D721Med (cell line): ENCODE data around the gene ABCB8.

ENCODE experiments used
- DNase-seq: peaks from one replicate; pipeline ENCODE4 v3.0.0; 2011; ENCODE audit warnings: low spot score; ENCODE audit not compliant: insufficient read length
- FAIRE-seq: peaks from 2 replicates; lab custom pipeline; 2011; peaks lifted over from hg19 to GRCh38; lab: Jason Lieb, UNC
- TF ChIP-seq, protein P1 (sequence below): IDR thresholded peaks from 2 replicates; pipeline ENCODE4 v1.5.1; 2012; ENCODE audit warnings: mild to moderate bottlenecking, control low read depth; ENCODE audit not compliant: insufficient read depth; ENCODE audit errors: missing control alignments

Gene ABCB8

DNA sequence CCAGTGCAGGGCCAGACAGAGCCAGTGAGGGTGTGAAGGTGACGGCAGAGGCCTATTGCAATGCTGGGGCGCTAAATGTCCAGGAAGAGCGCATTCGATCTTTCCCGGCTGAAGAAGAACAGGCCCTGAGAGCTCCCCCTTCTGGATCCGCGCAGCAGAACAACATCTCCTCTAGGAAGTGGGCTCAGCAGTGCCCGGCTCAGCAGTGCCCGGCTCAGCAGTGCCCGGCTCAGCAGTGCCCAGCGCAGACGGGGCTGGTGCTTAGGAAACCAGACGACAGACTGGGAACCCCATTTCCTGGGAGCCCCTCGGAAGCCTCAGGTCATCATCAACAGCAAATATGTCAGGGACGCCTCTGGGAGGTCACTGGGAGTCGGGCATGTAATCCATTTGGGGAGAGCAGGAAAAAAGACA lies 42.1 kb upstream of the ABCB8 start:
- TF ChIP-seq, protein P1, sequence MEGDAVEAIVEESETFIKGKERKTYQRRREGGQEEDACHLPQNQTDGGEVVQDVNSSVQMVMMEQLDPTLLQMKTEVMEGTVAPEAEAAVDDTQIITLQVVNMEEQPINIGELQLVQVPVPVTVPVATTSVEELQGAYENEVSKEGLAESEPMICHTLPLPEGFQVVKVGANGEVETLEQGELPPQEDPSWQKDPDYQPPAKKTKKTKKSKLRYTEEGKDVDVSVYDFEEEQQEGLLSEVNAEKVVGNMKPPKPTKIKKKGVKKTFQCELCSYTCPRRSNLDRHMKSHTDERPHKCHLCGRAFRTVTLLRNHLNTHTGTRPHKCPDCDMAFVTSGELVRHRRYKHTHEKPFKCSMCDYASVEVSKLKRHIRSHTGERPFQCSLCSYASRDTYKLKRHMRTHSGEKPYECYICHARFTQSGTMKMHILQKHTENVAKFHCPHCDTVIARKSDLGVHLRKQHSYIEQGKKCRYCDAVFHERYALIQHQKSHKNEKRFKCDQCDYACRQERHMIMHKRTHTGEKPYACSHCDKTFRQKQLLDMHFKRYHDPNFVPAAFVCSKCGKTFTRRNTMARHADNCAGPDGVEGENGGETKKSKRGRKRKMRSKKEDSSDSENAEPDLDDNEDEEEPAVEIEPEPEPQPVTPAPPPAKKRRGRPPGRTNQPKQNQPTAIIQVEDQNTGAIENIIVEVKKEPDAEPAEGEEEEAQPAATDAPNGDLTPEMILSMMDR, result peak; percentile 80
- FAIRE-seq, result no peak
- no peak for DNase-seq

GRCh38 chr7:150986556-150986955 lies 41.7 kb upstream of the ABCB8 start:
- FAIRE-seq (no peak), DNase-seq (no peak)
- TF ChIP-seq, protein P1, result no peak

DNA sequence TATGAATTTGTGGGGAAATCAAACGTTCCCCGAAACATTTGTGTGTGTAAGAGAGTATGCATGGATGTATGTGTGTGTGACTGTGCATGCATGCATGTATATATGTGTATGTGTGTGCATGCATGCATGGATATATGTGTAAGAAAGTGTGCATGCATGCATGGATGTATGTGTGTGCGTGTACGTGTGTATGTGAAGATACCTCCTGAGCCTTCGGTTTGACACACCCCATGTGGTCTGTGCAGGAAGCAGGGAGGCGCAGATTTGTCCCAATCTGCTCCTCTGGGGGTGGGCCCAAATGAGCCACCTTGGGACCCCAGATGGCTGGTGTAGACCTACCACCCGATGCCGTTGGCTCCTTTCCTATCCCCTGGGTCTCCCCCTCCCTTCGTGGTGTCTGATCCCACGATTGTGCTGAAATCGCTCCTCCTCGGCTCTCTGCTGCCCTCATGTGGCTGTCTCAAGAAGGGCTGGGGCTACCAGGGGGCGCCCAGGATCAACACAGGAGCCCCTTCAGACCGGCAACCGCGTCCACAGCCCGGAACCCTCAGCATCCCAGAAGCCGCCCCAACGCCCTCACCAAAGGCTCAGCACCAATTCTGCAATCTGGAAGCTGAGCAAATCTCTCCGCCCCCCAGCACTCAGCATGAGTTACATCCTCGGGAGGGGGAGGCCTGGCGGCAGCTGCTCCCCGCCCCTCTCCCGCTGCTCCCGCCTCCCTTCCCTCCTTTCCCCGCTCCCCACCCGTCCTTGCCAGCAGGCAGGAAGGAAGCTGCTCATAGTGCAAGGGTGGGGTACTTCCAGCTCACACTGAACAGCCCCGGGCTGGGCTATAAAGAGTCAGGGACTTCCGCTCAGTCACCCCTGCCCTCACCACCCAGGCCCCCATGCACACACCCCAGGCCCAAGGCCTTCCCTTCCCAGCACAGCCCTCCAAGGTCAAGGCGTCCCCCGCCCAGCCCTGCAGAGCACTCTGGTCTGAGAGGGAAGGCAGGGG lies 39.7 kb upstream of the ABCB8 start:
- FAIRE-seq, result no peak
- TF ChIP-seq, protein P1, result peak; percentile 94
- peak; percentile 98 for DNase-seq

- no peak for FAIRE-seq
- TF ChIP-seq, protein P1, result no peak
- no peak for DNase-seq
Observed at GRCh38 chr7:150989456-150989855, 38.8 kb upstream of the ABCB8 start.

DNA sequence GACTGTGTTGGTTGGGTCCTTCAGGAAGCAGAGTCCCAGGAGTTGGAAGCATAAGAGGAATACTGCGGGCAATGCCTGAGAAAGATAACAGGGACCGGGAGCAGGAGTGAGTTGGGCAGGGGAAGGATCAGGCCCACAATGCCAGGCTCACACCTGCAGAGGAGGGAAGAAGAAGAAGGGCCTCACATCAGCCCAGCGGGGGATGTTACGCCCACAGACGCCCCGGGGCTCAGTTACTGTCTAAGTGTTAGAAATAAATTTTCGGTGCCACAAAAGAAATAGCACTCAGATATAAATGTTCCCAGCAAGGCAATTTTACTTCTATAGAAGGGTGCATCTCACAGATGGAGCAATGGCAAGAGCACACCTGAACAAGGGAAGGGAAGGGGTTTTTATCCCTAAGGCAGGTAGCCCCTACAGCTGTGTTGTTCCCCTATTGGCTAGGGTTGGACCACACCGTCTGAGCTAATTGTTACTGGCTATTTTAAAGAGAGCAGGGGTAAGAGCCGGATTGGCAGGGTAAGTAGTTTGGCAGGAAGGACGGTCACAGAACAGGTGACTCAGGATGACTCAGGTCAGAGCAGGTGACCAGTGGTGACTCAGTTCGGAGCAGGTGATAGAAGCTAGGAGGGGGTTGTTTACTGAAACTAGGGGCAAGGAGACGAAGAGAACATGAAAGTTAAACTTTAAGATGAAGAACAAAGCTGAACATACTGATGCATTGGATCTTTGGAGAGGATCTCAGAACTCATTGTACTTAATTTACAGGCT lies 37.6 kb upstream of the ABCB8 start, which contains the start of gene NOS3:
Gene NOS3, plus strand, starts transcription at position 602 of the 771 bp plus-strand sequence. CDS start 2,787 bp downstream, outside the sequence.
- DNase-seq, result no peak
- TF ChIP-seq, protein P1, result no peak
- FAIRE-seq, result no peak

- TF ChIP-seq, protein P1, result no peak
- FAIRE-seq, result no peak
- DNase-seq, result no peak
Observed at GRCh38 chr7:150992051-150992640, 36.1 kb upstream of the ABCB8 start.
